Mesothelial cell of epicardium (in vitro differentiated cells): Measurements from ENCODE around the gene FGF2. TPM values are rescaled to one million over a fixed set of nuclear protein-coding genes. Genes with fewer than 3 reads are reported as not detected.

ENCODE experiments used
- DNase-seq, 2 experiments: peaks; one replicate each; pipeline ENCODE4 v3.0.0; 2021; ENCODE audit warnings: low spot score in 2 of 2; ENCODE audit not compliant: unreplicated experiment in 2 of 2
- H3K27ac Mint-ChIP-seq: 2 replicates; pipeline ENCODE4 v1.8.0; 2021; ENCODE audit warnings: mixed read lengths
- H3K27me3 Mint-ChIP-seq: 2 replicates; pipeline ENCODE4 v1.8.0; 2021; ENCODE audit warnings: low read depth, mixed read lengths
- H3K36me3 Mint-ChIP-seq: 2 replicates; pipeline ENCODE4 v1.8.0; 2021; ENCODE audit warnings: mixed read lengths
- H3K4me1 Mint-ChIP-seq: 2 replicates; pipeline ENCODE4 v1.8.0; 2021; ENCODE audit warnings: mixed read lengths
- H3K4me3 Mint-ChIP-seq: 2 replicates; pipeline ENCODE4 v1.8.0; 2021; ENCODE audit warnings: mild to moderate bottlenecking, moderate library complexity, mixed read lengths
- H3K9me3 Mint-ChIP-seq: 2 replicates; pipeline ENCODE4 v1.8.0; 2021; ENCODE audit warnings: mixed read lengths
- total RNA-seq: library from RNA; stranded (reverse); gene quantifications from 3 replicates; pipeline ENCODE4 v1.2.1, GENCODE V29; 2021
- TF ChIP-seq, protein P1 (sequence below): fragments of 200-600 bp; sonication (generic); IDR thresholded peaks from one replicate; pipeline ENCODE4 v1.5.0; 2021; ENCODE audit warnings: antibody characterized with exemption; ENCODE audit not compliant: unreplicated experiment

Gene FGF2
- total RNA-seq, 1 donor from 2014 or later, result 11.3 TPM

DNA sequence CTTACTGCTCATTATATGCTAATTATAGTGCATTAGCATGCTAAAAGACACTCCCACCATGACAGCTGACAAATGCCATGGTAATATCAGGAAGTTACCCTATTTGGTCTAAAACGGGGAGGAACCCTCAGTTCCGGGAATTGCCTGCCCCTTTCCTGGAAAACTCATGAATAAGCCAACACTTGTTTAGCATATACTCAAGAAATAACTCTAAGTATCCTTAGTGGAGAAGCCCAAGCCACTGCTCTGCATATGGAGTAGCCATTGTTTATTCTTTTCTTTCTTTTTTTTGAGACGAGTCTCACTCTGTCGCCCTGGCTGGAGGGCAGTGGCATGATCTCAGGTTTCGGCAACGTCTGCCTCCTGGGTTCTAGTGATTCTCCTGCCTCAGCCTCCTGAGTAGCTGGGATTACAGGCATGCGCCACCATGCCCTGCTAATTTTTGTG is 80.3 kb downstream of the FGF2 start:
- Mint-ChIP-seq H3K27ac (no peak overlapping the region), H3K36me3 (peaks cover 11% of the 10 kb centered on the region), H3K4me1 (no peaks in the 10 kb centered on the region), H3K4me3 (no peak overlapping the region), H3K9me3 (no peaks in the 10 kb centered on the region), H3K27me3 (no peaks in the 10 kb centered on the region)
- TF ChIP-seq, protein P1, sequence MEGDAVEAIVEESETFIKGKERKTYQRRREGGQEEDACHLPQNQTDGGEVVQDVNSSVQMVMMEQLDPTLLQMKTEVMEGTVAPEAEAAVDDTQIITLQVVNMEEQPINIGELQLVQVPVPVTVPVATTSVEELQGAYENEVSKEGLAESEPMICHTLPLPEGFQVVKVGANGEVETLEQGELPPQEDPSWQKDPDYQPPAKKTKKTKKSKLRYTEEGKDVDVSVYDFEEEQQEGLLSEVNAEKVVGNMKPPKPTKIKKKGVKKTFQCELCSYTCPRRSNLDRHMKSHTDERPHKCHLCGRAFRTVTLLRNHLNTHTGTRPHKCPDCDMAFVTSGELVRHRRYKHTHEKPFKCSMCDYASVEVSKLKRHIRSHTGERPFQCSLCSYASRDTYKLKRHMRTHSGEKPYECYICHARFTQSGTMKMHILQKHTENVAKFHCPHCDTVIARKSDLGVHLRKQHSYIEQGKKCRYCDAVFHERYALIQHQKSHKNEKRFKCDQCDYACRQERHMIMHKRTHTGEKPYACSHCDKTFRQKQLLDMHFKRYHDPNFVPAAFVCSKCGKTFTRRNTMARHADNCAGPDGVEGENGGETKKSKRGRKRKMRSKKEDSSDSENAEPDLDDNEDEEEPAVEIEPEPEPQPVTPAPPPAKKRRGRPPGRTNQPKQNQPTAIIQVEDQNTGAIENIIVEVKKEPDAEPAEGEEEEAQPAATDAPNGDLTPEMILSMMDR, result no peak
- no peak for DNase-seq

DNA sequence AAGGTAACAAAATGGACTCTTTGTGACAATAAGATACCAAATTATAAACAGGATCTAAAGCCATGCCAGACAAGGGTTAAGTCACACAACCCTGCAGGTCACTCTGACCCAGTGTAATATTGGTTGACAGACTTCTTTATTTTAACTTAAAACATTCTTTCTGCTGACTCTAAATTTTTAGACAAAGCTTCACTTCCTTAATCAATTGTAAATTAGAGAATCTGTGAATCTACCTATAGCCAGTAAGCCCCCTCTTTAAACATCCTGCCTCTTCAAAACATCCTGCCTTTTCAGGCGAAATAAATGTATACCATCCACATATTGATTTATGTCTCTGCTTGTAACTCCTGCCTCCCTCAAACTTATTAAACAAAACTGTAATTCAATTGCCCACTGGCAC is 81.6 kb downstream of the FGF2 start:
- Mint-ChIP-seq H3K4me3 (no peak overlapping the region), H3K27me3 (no peaks in the 10 kb centered on the region), H3K4me1 (no peaks in the 10 kb centered on the region), H3K36me3 (peaks cover 11% of the 10 kb centered on the region), H3K9me3 (no peaks in the 10 kb centered on the region), H3K27ac (no peak overlapping the region)
- no peak for DNase-seq
- TF ChIP-seq, protein P1, result no peak

DNA sequence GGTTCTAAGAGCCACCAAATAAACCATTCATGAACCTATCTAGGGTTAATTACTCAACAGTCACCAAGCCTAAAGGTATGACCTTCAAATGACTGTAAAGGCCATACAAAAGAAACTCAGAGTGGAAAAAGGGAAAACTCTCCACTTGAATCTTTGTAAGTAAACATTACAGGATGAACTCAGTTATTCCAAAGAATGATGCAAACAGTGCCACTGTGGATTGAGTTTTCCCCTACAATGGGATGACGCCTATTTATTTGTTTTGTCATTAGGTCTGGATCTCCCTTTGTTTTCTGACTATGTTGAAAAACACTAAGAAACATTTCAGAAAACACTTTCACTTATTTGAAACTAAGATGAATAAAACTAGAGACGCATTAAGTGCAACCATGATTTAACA is 83.1 kb downstream of the FGF2 start:
- no peaks in the 10 kb centered on the region for H3K4me1 Mint-ChIP-seq
- no peaks in the 10 kb centered on the region for H3K9me3 Mint-ChIP-seq
- TF ChIP-seq, protein P1, result no peak
- no peaks in the 10 kb centered on the region for H3K27me3 Mint-ChIP-seq
- DNase-seq, result no peak
- no peak overlapping the region for H3K27ac Mint-ChIP-seq
- no peak overlapping the region for H3K4me3 Mint-ChIP-seq
- H3K36me3 Mint-ChIP-seq, result peaks cover 10% of the 10 kb centered on the region

DNA sequence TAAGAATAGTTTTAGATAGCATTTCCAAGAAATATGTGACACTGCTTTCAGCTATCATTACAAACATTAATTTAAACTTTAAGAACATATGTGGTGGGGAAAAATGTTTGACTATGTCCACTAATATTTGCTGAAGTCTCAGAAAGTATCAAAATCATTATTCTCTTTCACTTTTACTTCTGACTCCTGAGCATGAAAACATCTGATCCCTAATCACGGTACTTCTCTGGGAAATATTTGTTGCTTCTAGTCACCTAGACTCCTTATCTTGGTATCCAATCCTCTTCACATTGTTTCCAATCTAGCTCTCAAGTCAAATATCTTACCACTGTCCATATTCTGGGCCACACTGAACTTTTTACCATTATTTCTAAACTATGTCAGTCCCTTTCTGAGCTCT is 85.0 kb downstream of the FGF2 start:
- no peak for DNase-seq

DNA sequence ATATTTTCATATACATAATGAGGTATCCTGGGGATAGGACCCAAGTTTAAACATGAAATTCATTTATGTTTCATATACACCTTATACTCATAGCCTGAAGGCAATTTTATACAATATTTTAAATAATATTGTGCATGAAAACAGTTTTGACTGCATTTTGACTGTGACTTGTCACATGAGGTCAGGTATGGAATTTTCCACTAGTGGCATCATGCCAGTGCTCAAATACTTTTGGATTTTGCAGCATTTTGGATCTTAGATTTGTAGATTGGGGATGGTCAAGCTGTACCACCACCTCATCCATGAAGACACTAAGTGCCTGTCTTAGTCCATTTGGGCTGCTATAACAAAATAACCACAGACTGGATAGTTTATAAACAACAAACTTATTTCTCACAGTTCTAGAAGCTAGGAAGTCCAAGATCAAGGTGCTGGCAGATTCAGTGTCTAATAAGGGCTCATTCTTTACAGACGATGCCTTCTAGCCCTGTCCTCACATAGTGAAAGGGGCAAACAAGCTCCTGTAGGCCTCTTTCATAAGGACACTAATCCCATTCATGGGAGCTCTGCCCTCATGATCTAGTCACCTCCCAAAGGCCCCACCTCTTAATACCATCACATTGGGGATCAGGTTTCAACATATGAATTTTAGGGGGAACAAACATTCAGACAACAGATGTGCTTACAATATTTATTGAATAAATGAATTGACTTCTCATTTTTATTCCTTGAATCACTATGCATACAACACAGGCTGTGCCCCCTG is 86.4 kb downstream of the FGF2 start:
- Mint-ChIP-seq H3K9me3 (no peaks in the 10 kb centered on the region), H3K27me3 (no peaks in the 10 kb centered on the region), H3K4me3 (no peak overlapping the region), H3K27ac (no peak overlapping the region), H3K36me3 (peaks cover 4% of the 10 kb centered on the region), H3K4me1 (no peaks in the 10 kb centered on the region)
- no peak for DNase-seq
- TF ChIP-seq, protein P1, result no peak

More for the DNA sequence above, 85.0 kb downstream of the FGF2 start:
- Mint-ChIP-seq H3K9me3 (no peaks in the 10 kb centered on the region), H3K4me3 (no peak overlapping the region), H3K4me1 (no peaks in the 10 kb centered on the region), H3K27ac (no peak overlapping the region), H3K27me3 (no peaks in the 10 kb centered on the region), H3K36me3 (peaks cover 4% of the 10 kb centered on the region)
- TF ChIP-seq, protein P1, result no peak
